PFSK-1 (cell line): ENCODE data around the gene LMO7.

Experiments used
- TAF1 ChIP-seq: IDR thresholded peaks from 2 replicates; pipeline ENCODE4 v1.6.1; 2012; ENCODE audit warnings: low read length, control low read depth, borderline replicate concordance; ENCODE audit not compliant: insufficient read depth
- TF ChIP-seq, protein P1 (sequence below), 2 experiments: IDR thresholded peaks; 2 replicates each; pipeline versions ENCODE4 v1.6.1 to v1.8.0; 2011 to 2012; ENCODE audit warnings: low read depth in 2 of 2, low read length in 2 of 2, control low read depth in 1 of 2, inconsistent platforms in 1 of 2, mild to moderate bottlenecking in 1 of 2, moderate library complexity in 1 of 2; ENCODE audit not compliant: insufficient read depth in 1 of 2

DNA sequence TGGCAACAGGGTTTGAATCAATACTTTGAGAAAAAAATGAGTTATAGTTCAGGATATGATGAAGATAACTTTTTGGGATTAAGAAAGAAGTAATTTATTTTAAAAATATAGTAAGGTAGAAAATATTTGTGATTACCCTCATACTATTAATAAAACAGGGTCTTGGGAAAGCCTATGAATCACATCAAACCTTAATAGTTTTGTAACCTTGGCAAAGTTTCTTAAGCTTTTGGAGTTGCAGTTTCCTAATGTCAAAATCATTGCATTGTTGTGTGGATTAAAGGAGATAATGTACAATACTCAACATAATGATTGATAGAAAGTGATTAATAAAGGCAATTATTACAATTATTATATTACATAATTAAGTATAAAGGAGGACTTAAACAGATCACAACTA is 149.0 kb downstream of the LMO7 start:
- no peak for TF ChIP-seq TAF1
- TF ChIP-seq, protein P1, sequence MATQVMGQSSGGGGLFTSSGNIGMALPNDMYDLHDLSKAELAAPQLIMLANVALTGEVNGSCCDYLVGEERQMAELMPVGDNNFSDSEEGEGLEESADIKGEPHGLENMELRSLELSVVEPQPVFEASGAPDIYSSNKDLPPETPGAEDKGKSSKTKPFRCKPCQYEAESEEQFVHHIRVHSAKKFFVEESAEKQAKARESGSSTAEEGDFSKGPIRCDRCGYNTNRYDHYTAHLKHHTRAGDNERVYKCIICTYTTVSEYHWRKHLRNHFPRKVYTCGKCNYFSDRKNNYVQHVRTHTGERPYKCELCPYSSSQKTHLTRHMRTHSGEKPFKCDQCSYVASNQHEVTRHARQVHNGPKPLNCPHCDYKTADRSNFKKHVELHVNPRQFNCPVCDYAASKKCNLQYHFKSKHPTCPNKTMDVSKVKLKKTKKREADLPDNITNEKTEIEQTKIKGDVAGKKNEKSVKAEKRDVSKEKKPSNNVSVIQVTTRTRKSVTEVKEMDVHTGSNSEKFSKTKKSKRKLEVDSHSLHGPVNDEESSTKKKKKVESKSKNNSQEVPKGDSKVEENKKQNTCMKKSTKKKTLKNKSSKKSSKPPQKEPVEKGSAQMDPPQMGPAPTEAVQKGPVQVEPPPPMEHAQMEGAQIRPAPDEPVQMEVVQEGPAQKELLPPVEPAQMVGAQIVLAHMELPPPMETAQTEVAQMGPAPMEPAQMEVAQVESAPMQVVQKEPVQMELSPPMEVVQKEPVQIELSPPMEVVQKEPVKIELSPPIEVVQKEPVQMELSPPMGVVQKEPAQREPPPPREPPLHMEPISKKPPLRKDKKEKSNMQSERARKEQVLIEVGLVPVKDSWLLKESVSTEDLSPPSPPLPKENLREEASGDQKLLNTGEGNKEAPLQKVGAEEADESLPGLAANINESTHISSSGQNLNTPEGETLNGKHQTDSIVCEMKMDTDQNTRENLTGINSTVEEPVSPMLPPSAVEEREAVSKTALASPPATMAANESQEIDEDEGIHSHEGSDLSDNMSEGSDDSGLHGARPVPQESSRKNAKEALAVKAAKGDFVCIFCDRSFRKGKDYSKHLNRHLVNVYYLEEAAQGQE (IDR thresholded peaks at IDR 0.05; ENCODE audit: insufficient read depth in 1 of 2, low read depth in 2 of 2, low read length in 2 of 2): no peak
